IMR-90 (cell line): Measurements from ENCODE around the gene CUL1.

Experiments
- BHLHE40 ChIP-seq: fragments of 150-350 bp; IDR thresholded peaks from 2 replicates; pipeline ENCODE4 v1.6.1; 2016; ENCODE audit warnings: mild to moderate bottlenecking, low read depth, low read length
- CEBPB ChIP-seq: IDR thresholded peaks from 2 replicates; pipeline ENCODE4 v1.6.1; 2012; ENCODE audit warnings: low read depth, low read length, improper control_type of control experiment
- CHD1 ChIP-seq: IDR thresholded peaks from 2 replicates; pipeline ENCODE4 v1.6.1; 2012; ENCODE audit warnings: low read depth, low read length, improper control_type of control experiment
- FOS ChIP-seq: fragments of 150-350 bp; IDR thresholded peaks from 2 replicates; pipeline ENCODE4 v1.6.1; 2016; ENCODE audit warnings: low read depth, low read length
- MAFK ChIP-seq: IDR thresholded peaks from 2 replicates; pipeline ENCODE4 v1.6.1; 2012; ENCODE audit warnings: low read depth, low read length, improper control_type of control experiment
- MAZ ChIP-seq: IDR thresholded peaks from 2 replicates; pipeline ENCODE4 v1.6.1; 2012; ENCODE audit warnings: low read depth, mild to moderate bottlenecking, low read length, improper control_type of control experiment, moderate library complexity, borderline replicate concordance
- MXI1 ChIP-seq: IDR thresholded peaks from 2 replicates; pipeline ENCODE4 v1.6.1; 2012; ENCODE audit warnings: low read depth, mild to moderate bottlenecking, low read length, moderate library complexity, borderline replicate concordance
- POLR2A ChIP-seq: IDR thresholded peaks from 2 replicates; pipeline ENCODE4 v1.6.1; 2012; ENCODE audit warnings: mild to moderate bottlenecking, low read depth, low read length
- RAD21 ChIP-seq: IDR thresholded peaks from 2 replicates; pipeline ENCODE4 v1.6.1; 2012; ENCODE audit warnings: low read length, improper control_type of control experiment
- RCOR1 ChIP-seq: IDR thresholded peaks from 2 replicates; pipeline ENCODE4 v1.6.1; 2012; ENCODE audit warnings: mild to moderate bottlenecking, low read length, improper control_type of control experiment; ENCODE audit not compliant: insufficient replicate concordance
- RFX5 ChIP-seq: IDR thresholded peaks from 2 replicates; pipeline ENCODE4 v1.8.0; 2012; ENCODE audit warnings: low read depth, mild to moderate bottlenecking, low read length, moderate library complexity
- TF ChIP-seq, protein P1 (sequence below): conservative IDR thresholded peaks from 2 replicates; pipeline ENCODE4 v1.5.1; 2012; ENCODE audit warnings: mild to moderate bottlenecking, low read depth, low read length, improper control_type of control experiment
- TF ChIP-seq, protein P2 (sequence below): fragments of 150-350 bp; IDR thresholded peaks from 2 replicates; pipeline ENCODE4 v1.6.1; 2017; ENCODE audit warnings: mild to moderate bottlenecking, antibody characterized with exemption, low read length, low read depth

DNA sequence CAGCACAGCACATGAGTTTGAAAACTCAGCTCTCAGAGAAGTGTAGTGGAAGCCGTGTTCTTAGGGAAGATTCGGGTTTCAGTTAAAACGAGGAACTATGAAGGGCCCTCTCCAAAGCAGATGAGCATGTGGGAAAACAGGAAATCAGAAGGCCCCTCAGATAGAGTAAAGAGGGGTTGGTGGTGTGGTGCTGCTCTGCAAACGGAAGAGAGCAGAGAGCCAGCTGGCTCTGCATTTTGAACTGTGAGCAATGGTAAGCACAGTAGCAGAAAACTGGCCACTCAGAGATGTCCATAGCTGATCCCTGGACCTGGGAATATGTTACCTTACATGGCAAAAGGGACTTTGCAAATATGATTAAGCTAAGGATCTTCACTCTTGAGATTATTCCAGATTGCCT lies 27.9 kb upstream of the CUL1 start:
- no peak for TF ChIP-seq MAFK
- TF ChIP-seq RFX5: no peak
- TF ChIP-seq, protein P1, sequence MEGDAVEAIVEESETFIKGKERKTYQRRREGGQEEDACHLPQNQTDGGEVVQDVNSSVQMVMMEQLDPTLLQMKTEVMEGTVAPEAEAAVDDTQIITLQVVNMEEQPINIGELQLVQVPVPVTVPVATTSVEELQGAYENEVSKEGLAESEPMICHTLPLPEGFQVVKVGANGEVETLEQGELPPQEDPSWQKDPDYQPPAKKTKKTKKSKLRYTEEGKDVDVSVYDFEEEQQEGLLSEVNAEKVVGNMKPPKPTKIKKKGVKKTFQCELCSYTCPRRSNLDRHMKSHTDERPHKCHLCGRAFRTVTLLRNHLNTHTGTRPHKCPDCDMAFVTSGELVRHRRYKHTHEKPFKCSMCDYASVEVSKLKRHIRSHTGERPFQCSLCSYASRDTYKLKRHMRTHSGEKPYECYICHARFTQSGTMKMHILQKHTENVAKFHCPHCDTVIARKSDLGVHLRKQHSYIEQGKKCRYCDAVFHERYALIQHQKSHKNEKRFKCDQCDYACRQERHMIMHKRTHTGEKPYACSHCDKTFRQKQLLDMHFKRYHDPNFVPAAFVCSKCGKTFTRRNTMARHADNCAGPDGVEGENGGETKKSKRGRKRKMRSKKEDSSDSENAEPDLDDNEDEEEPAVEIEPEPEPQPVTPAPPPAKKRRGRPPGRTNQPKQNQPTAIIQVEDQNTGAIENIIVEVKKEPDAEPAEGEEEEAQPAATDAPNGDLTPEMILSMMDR: no peak
- TF ChIP-seq MAZ: no peak
- TF ChIP-seq, protein P2, sequence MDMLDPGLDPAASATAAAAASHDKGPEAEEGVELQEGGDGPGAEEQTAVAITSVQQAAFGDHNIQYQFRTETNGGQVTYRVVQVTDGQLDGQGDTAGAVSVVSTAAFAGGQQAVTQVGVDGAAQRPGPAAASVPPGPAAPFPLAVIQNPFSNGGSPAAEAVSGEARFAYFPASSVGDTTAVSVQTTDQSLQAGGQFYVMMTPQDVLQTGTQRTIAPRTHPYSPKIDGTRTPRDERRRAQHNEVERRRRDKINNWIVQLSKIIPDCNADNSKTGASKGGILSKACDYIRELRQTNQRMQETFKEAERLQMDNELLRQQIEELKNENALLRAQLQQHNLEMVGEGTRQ: no peak
- TF ChIP-seq BHLHE40: no peak
- TF ChIP-seq CEBPB: no peak
- TF ChIP-seq RAD21: no peak
- TF ChIP-seq POLR2A: no peak
- no peak for TF ChIP-seq MXI1
- TF ChIP-seq CHD1: no peak
- TF ChIP-seq FOS: no peak
- TF ChIP-seq RCOR1: no peak
